GM19035 (cell line): ENCODE data around the gene DSG3.

Experiments used
- ATAC-seq: cut with Tn5 transposase; IDR thresholded peaks from one replicate; pipeline ENCODE4 v1.9.1; 2021; ENCODE audit not compliant: unreplicated experiment

The DSG3 gene

DNA sequence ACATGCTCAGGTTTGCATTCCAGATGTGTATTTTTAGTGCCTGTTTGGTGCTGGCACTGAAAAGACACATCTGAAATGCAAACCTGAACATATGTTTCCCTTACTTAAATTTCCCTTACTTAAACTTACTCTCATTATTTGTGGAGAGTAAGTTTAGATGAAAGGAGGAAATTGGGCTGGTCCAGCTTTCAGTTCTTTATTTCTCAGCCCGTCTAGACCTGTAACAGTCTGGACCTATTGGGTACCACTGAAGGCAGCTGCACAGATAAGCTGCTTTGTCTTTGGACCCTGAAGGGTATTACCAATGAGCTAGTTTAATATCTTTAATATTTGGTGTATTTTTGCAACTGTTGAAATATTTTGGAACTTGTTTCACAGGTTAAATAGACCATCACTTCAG is 17.0 kb upstream of the DSG3 start:
- ATAC-seq = no peak

GRCh38 chr18:31432316-31432715 is 15.2 kb upstream of the DSG3 start:
- no peak for ATAC-seq

DNA sequence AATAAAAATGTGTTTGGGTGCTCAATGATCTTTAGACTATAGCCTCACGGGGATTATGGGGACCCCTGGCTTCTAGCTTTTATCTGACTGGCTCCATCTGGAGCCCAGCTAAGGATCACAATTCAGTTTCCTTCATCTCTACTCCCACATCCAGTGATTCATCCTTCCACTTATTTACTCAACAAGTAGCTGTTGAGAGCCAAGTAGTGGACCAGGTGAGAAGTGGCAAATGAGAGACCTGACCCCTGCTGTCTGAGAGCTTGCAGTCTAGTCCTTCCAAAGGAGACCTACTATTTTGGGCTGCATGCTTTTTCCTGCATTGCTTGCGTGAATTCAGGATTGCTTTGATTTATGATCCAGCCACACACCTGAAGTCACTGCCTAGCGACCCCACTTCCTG is 10.7 kb upstream of the DSG3 start:
- no peak for ATAC-seq

- peak; percentile 78 for ATAC-seq
Observed at GRCh38 chr18:31438402-31438801, 9.1 kb upstream of the DSG3 start.

DNA sequence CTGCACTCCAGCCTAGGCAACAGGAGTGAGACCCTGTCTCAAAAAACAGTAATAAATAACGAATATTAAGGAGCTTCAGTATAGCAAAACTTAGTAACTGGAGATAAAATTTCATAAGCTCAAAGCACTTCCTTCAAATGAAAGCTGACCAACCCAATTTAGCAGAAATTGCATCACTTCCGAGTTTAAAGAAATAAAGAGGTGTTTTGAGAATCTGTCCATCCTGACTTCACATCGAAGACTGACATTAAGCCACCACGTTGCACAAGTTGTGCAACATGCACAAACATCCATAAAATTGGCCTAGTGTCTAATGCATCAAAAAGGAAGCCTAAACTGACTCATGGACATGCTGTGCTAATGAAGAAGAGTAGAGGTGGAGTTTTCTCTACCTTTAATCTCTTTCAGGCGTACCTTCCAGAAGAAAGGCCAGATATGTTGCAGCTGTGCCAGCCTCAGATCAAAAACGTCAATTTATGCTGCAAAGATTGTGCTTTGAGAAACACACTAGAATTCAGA is 7.7 kb upstream of the DSG3 start:
- no peak for ATAC-seq

- no peak for ATAC-seq
Observed at GRCh38 chr18:31440787-31441186, 6.8 kb upstream of the DSG3 start.

DNA sequence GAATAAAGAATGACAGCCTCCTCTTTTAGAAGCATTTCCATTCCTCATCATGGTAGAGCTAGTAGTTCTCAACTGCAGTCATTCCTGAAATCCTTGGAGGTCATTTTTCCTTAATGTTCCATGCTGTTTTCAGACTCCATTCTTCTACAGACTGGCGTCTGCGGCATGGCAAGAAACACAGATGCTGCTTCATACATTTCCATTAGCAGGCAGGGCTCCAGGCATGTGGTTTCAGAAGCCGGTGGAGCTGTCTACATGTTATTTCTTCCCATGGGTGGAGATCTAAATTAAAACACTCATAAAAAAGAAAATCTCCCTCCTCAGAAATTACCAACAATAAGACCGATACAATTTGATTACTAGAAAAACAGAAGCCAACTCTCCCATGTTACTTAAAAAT is 6.0 kb upstream of the DSG3 start:
- no peak for ATAC-seq

DNA sequence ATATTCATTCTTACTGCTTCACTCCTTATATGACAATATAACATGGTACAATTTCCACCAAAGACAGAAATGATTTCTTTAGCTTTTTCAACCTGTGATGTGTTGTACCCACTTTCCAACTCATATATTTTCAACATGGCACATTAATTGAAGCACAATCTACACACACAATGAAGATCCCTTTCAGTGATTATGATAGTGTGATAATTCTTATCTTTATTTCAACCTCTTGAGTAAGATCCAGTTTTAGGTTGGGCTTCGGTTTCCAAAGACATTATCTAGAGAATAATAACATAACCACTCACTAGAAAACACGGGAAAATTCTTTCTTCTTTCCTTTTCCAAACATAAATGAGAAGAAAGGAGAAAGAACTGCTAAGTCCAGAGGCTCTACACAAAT is 3.4 kb upstream of the DSG3 start:
- no peak for ATAC-seq

GRCh38 chr18:31445908-31446307 is 1.6 kb upstream of the DSG3 start:
- no peak for ATAC-seq

DNA sequence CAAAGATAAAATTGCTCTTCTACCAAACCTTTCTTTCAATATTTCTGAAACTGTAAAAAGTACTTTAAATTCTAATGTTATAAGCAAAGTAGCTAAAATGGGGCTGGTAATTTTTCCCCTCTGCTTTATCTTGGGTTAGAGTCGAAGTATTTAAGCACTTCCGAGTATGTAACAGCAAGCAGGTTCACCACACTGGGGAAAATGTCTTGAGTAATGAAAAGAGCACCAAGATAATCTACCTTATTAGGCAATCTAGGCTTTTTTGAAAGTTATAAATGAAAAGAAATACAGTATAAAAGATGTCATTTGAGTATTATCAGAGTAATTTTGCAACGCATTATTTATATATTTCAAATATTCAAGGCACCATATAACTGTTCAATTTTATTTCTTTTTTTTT is 687 bp upstream of the DSG3 start:
- no peak for ATAC-seq

GRCh38 chr18:31450409-31450808 is 2.9 kb downstream of the DSG3 start:
- no peak for ATAC-seq

DNA sequence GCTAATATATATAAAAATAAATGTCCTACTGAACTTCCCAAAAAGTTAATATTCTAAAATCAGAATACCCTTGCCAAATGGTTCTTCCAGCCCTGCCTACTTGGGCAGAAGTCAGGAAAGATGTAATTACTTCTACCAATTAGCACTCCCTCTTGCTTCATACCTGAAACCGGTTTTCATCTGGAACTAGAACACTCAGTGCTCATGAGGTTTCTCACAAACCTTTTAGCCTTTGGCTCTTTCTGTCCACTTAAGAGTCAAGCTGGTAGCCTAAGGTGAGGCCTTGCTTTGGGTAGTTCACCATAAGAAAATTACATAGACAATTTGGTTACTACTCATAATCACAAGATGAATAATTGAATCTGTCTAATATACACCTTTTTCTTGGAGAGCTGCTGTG is 4.1 kb downstream of the DSG3 start:
- no peak for ATAC-seq

GRCh38 chr18:31454066-31454708 is 6.6 kb downstream of the DSG3 start:
- no peak for ATAC-seq

DNA sequence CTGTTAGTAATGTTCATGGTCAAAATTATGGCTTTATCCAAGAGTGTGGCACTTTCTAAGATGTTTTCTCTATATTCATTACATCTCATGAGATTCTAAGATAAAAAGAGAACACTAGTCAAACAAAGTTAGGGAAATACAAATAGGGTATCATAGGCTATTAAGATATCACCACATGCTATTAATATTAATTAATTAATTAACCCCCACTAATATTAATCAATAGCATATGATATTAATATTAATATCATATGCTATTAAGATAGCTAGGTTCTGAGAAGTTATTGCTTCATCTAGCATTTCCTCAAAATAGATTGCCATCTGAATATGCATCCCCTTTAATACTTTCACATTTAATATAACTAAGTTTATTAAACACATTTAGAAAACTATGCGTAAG is 22.1 kb downstream of the DSG3 start:
- ATAC-seq = no peak

DNA sequence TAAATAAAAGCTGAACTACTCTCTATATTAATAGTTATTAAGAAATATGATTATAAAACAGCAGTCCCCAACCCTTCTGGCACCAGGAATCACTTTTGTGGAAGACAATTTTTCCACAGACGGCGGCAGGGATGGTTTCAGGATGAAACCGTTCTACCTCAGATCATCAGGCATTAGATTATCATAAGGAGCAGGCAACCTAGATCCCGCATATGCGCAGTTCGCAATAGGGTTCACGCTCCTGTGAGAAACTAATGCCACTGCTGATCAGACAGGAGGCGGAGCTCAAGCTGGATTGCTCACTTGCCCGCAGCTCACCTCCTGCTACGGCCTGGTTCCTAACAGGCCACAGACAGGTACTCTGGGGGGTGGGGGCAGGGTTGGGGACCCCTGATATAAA is 31.1 kb downstream of the DSG3 start:
- no peak for ATAC-seq

DNA sequence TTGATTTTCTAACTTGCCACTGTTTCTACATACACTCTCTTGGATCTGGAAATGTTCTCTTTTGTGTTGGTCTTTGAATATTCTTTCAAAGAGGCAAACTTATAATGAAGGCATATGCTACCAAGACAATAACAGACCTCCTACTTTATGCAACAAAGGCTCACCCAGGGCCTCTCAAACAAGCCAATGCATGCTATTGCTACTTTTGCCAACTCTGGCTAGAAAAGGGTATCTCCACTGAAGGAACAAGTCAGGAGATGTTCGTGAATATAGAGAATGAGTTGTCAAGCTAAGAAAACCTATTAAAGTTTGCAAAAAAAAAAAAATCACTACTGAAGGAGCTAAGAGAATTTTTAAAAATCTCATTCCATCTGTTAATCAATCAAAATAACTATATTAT is 34.5 kb downstream of the DSG3 start:
- no peak for ATAC-seq

GRCh38 chr18:31483396-31483795 is 35.9 kb downstream of the DSG3 start:
- ATAC-seq = no peak

DNA sequence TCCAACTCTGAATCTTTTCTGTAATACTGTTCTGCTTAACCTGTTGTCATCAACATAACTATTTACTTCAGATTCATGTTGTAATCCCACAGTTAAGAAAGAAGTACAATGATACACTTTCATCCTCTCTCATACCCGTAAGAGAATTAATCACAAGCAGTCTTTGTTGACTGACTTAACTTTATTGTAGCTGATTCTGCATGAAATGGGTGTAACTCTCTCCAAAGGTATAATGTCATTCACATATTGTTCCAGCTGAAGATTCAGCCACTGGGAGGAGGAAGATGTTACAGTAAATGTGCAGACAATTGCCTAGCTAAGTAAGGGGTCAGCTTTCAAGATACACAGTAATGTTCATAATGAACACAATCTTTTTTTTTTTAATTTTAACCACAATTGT is 36.9 kb downstream of the DSG3 start:
- no peak for ATAC-seq

DNA sequence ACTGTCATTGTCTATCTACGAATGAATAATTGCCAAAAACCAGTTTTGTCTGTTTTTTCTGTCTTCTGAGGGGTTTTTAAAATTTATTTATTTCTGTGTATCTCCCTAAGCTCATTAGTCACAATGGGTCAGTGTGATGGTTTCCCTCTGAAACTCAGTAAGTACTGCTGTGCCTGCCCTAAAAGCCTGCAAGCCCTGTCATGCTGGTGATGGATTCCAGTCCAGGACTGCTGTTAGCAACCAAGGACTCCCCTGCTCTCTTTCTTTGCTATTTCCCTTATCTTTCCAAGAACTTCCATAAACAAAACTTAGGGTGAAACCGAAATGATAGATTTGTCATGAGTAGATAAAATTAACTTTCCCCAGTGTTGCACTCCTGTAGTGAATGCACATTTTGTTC is 38.6 kb downstream of the DSG3 start:
- no peak for ATAC-seq

GRCh38 chr18:31487246-31488015 is 39.9 kb downstream of the DSG3 start:
- ATAC-seq = no peak

- no peak for ATAC-seq
Observed at GRCh38 chr18:31489311-31489710, 41.8 kb downstream of the DSG3 start.

GRCh38 chr18:31490387-31490786 is 42.8 kb downstream of the DSG3 start:
- ATAC-seq = peak; percentile 84

- no peak for ATAC-seq
Observed at GRCh38 chr18:31490833-31491232, 43.3 kb downstream of the DSG3 start.
